BLaER1 treated with 17β-estradiol and CSF1 and Interleukin-3, amounts not matched to agents 10 nM and 100 nM (cell line): ENCODE results near the gene B3GNT8.
"Not testable (repeated sequence)": the region's sequence is repeated elsewhere in the genome, so short reads cannot be mapped to it uniquely, and the experiment has no call there.

Experiments used
- H3K27ac ChIP-seq, 11 experiments: shearing (Covaris generic); formaldehyde crosslinking; 2 replicates each; pipeline ENCODE4 v1.8.1; 2022
- H3K27me3 ChIP-seq, 11 experiments: shearing (Covaris generic); formaldehyde crosslinking; 2 replicates each; pipeline ENCODE4 v1.8.1; 2022
- H3K36me3 ChIP-seq, 11 experiments: shearing (Covaris generic); formaldehyde crosslinking; 2 replicates each; pipeline ENCODE4 v1.8.1; 2022
- H3K4me1 ChIP-seq, 10 experiments: shearing (Covaris generic); formaldehyde crosslinking; 2 replicates each; pipeline ENCODE4 v1.8.1; 2022
- H3K4me2 ChIP-seq, 11 experiments: shearing (Covaris generic); formaldehyde crosslinking; 2 replicates each; pipeline ENCODE4 v1.8.1; 2022
- H3K4me3 ChIP-seq, 10 experiments: shearing (Covaris generic); formaldehyde crosslinking; 2 replicates each; pipeline ENCODE4 v1.8.1; 2022
- H3K9ac ChIP-seq, 11 experiments: shearing (Covaris generic); formaldehyde crosslinking; 2 replicates each; pipeline ENCODE4 v1.8.1; 2022
- H3K9me3 ChIP-seq, 11 experiments: shearing (Covaris generic); formaldehyde crosslinking; replicated peaks in 1 of 11; 2 replicates each; pipeline ENCODE4 v1.8.1; 2022
- H4K20me1 ChIP-seq, 11 experiments: shearing (Covaris generic); formaldehyde crosslinking; 2 replicates each; pipeline ENCODE4 v1.8.1; 2022
- Cebpa-rat ChIP-seq, 11 experiments: shearing (Covaris generic); IDR thresholded peaks; 2 replicates each; pipeline ENCODE4 v1.8.1; 2022

The B3GNT8 gene

DNA sequence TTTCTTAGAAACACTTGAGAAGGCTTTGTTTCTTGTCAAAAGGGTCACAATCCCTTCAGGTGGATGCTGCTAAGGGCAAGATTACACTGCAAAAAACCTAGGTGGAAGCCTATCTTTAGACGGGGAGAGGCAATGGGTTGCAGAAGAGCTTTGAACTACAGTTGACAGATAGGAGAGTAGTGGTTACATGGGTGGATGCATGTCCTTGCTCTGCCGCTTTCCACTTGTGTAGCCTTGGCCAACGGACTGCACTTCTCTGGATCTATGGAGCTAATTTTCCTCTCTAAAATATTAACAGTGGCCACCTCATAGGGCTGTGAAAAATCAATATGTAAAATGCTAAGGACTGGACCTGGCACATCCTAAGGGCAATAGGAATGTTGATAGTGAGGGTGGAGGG lies 28.6 kb downstream of the B3GNT8 start:
- Histone ChIP-seq H3K4me1 (peaks cover 44 to 76% (median 58%) of the 10 kb centered on the region in 10 experiments), H3K27ac (peak overlapping the region; percentile 93 to 98 (median 96); a peak in 21 of 22 replicates), H3K4me2 (peak overlapping the region; percentile 80 to 98 (median 89)), H3K27me3 (no peaks in the 10 kb centered on the region), H3K9ac (peak overlapping the region; percentile 86 to 97 (median 96)), H4K20me1 (peaks cover 0 to 22% (median 0%) of the 10 kb centered on the region in 11 experiments; a peak in 8 of 22 replicates), H3K9me3 (no peaks in the 10 kb centered on the region), H3K4me3 (peak overlapping the region; percentile 74 to 95 (median 91)), H3K36me3 (peaks cover 11 to 39% (median 20%) of the 10 kb centered on the region in 11 experiments; a peak in 16 of 22 replicates)
- no peak for TF ChIP-seq Cebpa-rat (IDR thresholded peaks at IDR 0.05)

DNA sequence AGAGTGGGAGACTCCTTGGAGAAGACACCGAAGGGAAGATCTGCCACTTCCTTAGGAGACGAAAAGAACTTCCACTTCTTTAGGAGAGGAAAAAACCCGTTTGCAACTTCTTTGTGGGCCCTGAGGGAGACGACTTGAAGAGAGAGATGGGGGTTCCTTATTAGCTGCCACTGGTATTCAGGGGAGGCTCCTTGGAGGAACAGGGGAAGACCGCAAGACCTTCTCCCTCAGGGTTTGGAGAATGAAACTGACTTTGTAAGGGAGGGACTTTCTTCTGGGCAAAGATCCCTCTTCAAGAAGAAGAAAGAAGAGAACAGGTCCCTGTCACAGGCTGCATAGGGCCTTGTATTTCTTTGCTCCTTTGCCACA lies 29.1 kb downstream of the B3GNT8 start:
- H3K4me1 ChIP-seq = peaks cover 44 to 76% (median 58%) of the 10 kb centered on the region in 10 experiments
- no peaks in the 10 kb centered on the region for H3K27me3 ChIP-seq
- H3K27ac ChIP-seq = peak overlapping the region; percentile 93 to 98 (median 96)
- TF ChIP-seq Cebpa-rat (IDR thresholded peaks at IDR 0.05) = no peak
- H3K4me3 ChIP-seq = peak overlapping the region; percentile 74 to 95 (median 91)
- H3K36me3 ChIP-seq = peaks cover 10 to 39% (median 16%) of the 10 kb centered on the region in 11 experiments; a peak in 18 of 22 replicates
- H4K20me1 ChIP-seq = peaks cover 0 to 28% (median 3%) of the 10 kb centered on the region in 11 experiments; a peak in 9 of 22 replicates
- H3K9me3 ChIP-seq = no peaks in the 10 kb centered on the region
- peak overlapping the region; percentile 80 to 98 (median 89) for H3K4me2 ChIP-seq
- peak overlapping the region; percentile 86 to 97 (median 96) for H3K9ac ChIP-seq

DNA sequence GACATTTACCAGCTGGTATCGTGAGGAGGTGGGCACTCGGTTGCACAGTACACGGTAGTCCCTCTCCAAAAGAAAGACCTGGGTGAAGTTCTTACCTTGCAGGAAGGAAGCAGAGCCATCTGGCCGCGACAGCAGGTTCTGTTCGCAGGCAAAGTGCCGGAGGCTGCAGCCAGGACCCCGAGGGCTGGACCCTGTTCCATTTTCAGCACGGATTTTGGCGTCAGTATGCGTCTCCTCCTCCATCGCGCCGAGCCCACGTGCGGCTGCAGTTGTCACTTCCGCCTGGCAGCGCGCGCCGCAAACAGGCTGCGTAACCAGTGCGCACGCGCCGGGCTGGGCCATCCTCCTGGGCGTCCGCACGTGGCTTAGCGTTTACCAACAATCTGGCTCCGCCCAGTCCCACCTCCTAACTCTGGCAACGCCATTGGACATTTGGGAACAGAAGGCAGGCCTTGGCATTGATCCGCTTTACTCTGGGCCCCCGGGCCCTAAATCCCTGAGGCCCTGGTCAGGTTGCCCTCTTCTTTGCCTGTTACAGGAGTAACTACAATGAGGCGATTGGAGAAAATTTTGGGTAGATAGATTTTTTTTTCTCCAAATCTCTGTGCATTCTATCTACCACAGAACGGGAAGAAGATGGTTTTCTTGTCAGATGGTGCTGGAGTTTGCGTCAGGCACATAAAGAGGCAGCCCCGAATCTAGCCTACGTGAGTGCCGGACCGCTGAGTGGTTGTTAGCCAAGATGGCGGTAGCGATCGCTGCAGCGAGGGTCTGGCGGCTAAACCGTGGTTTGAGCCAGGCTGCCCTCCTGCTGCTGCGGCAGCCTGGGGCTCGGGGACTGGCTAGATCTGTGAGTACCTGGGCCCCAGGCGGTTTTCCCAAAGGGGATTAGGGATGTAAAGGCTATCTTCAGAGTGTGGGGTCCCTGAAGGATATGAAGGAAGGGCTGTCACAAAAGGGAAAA lies 29.8 kb downstream of the B3GNT8 start, which contains the start of the genes BCKDHA and EXOSC5:
Gene BCKDHA (plus strand): TSS at position 733 of the 964 bp plus-strand sequence. CDS start 10 bp downstream, at position 743.
Gene EXOSC5 (minus strand): TSS at position 274 of the 964 bp plus-strand sequence. CDS start 31 bp downstream, at position 243.
- peak within 1 kb of the TSS; percentile 80 to 98 (median 95) for H3K4me2 ChIP-seq

GRCh38 chr19:41395355-41395754 lies 31.8 kb downstream of the B3GNT8 start:
- Histone ChIP-seq H3K9ac (peak overlapping the region; percentile 31 to 97 (median 94); a peak in 19 of 22 replicates), H3K27ac (peak overlapping the region in 9 of 11 experiments; percentile 5 to 96 (median 33); a peak in 12 of 22 replicates), H3K4me1 (peaks cover 43 to 55% (median 50%) of the 10 kb centered on the region in 10 experiments), H3K4me3 (peak overlapping the region in 7 of 10 experiments; percentile 3 to 91 (median 86); a peak in 7 of 20 replicates), H3K36me3 (peaks cover 18 to 50% (median 35%) of the 10 kb centered on the region in 11 experiments), H4K20me1 (peaks cover 0 to 46% (median 9%) of the 10 kb centered on the region in 11 experiments; a peak in 9 of 22 replicates), H3K27me3 (no peaks in the 10 kb centered on the region), H3K4me2 (peak overlapping the region; percentile 80 to 98 (median 95)), H3K9me3 (no peaks in the 10 kb centered on the region)
- TF ChIP-seq Cebpa-rat (IDR thresholded peaks at IDR 0.05) = no peak

More for the DNA sequence above, 29.8 kb downstream of the B3GNT8 start, which contains the start of the genes BCKDHA and EXOSC5:
- H3K4me3 ChIP-seq = peak within 1 kb of the TSS; percentile 74 to 95 (median 91)
- H3K27ac ChIP-seq = peak within 1 kb of the TSS; percentile 93 to 98 (median 96)
- peaks cover 7 to 39% (median 21%) of the 10 kb centered on the region in 11 experiments; a peak in 18 of 22 replicates for H3K36me3 ChIP-seq
- H3K9ac ChIP-seq = peak within 1 kb of the TSS; percentile 86 to 97 (median 96)
- H3K4me1 ChIP-seq = peaks cover 43 to 73% (median 54%) of the 10 kb centered on the region in 10 experiments
- no peaks in the 10 kb centered on the region for H3K9me3 ChIP-seq
- no peak for TF ChIP-seq Cebpa-rat (IDR thresholded peaks at IDR 0.05)
- H3K27me3 ChIP-seq = no peaks in the 10 kb centered on the region
- H4K20me1 ChIP-seq = peaks cover 0 to 33% (median 9%) of the 10 kb centered on the region in 11 experiments; a peak in 10 of 22 replicates

DNA sequence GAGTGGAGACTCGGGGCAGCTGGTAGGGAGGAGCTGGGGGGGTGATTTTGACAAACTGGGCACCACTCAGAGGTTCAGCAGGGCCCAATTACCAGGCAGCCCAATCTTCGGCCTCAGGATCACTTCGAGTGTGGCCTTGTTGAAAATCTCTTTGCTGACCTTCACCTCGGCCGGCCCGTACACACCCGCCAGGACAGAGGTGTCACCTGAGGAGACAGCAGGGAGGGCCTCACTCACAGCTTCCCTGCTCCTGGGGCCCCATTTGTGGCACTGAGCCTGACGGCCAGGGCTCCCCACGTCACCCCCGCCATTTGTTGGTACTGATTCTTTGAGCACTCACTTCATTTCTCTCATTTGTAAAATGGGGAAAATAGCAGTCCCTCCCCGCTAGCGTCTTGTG lies 34.4 kb downstream of the B3GNT8 start:
- Histone ChIP-seq H3K27ac (0 out of 22 replicates have a peak overlapping the region, but pooled peaks of 1 of the 11 experiments have one; percentile 14), H3K4me2 (no peak overlapping the region), H3K9ac (peak overlapping the region in 1 of 11 experiments; percentile 4; a peak in 1 of 22 replicates), H3K9me3 (no peaks in the 10 kb centered on the region), H3K36me3 (peaks cover 29 to 75% (median 59%) of the 10 kb centered on the region in 11 experiments), H4K20me1 (peaks cover 0 to 49% (median 9%) of the 10 kb centered on the region in 11 experiments; a peak in 9 of 22 replicates), H3K27me3 (no peaks in the 10 kb centered on the region), H3K4me3 (no peak overlapping the region), H3K4me1 (peaks cover 24 to 36% (median 32%) of the 10 kb centered on the region in 10 experiments)
- TF ChIP-seq Cebpa-rat (IDR thresholded peaks at IDR 0.05) = no peak

- Histone ChIP-seq H3K4me1 (peaks cover 24 to 36% (median 32%) of the 10 kb centered on the region in 10 experiments), H3K9ac (no peak overlapping the region; a peak in 1 of 22 replicates), H3K27me3 (no peaks in the 10 kb centered on the region), H3K4me2 (no peak overlapping the region), H3K36me3 (peaks cover 36 to 87% (median 70%) of the 10 kb centered on the region in 11 experiments), H4K20me1 (peaks cover 0 to 49% (median 9%) of the 10 kb centered on the region in 11 experiments; a peak in 10 of 22 replicates), H3K4me3 (no peak overlapping the region), H3K9me3 (no peaks in the 10 kb centered on the region), H3K27ac (no peak overlapping the region)
- no peak for TF ChIP-seq Cebpa-rat (IDR thresholded peaks at IDR 0.05)
Observed at GRCh38 chr19:41391618-41392017, 35.6 kb downstream of the B3GNT8 start.

GRCh38 chr19:41386442-41386841 lies 40.7 kb downstream of the B3GNT8 start:
- no peak overlapping the region for H3K4me3 ChIP-seq
- no peak overlapping the region for H3K4me2 ChIP-seq
- no peak overlapping the region for H3K27ac ChIP-seq
- peaks cover 0 to 10% (median 0%) of the 10 kb centered on the region in 11 experiments; a peak in 6 of 22 replicates for H4K20me1 ChIP-seq
- TF ChIP-seq Cebpa-rat (IDR thresholded peaks at IDR 0.05) = no peak
- H3K27me3 ChIP-seq = no peaks in the 10 kb centered on the region
- no peaks in the 10 kb centered on the region for H3K9me3 ChIP-seq
- H3K4me1 ChIP-seq = peaks cover 0 to 15% (median 9%) of the 10 kb centered on the region in 10 experiments; a peak in 11 of 20 replicates
- peaks cover 62 to 100% (median 87%) of the 10 kb centered on the region in 11 experiments for H3K36me3 ChIP-seq
- peak overlapping the region in 1 of 11 experiments; percentile 26; a peak in 1 of 22 replicates for H3K9ac ChIP-seq

DNA sequence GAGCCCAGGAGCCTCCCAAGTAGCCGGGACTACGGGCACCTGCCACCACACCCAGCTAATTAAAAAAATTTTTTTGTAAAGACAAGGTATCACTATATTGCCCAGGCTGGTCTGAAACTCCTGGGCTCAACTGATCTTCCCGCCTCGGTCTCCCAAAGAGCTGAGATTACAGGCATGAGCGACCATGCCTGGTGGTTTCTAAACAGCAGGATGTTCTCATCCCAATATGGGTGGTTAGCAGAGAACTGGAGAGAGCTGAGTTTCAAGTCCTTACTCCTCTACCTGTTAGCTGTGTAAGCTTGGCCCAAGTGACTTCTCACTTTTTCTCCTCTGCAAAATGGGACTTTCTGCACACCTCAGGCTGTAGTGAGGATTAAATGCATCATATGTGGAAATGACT lies 42.8 kb downstream of the B3GNT8 start:
- TF ChIP-seq Cebpa-rat (IDR thresholded peaks at IDR 0.05) = no peak
- H3K4me1 ChIP-seq = peaks cover 12 to 27% (median 17%) of the 10 kb centered on the region in 10 experiments
- H3K4me2 ChIP-seq = peak overlapping the region in 3 of 11 experiments; percentile 2 to 34 (median 4); a peak in 4 of 22 replicates
- peak overlapping the region in 2 of 11 experiments; percentile 10 to 18; a peak in 1 of 22 replicates for H3K27ac ChIP-seq
- H3K36me3 ChIP-seq = peaks cover 47 to 86% (median 68%) of the 10 kb centered on the region in 11 experiments
- H3K4me3 ChIP-seq = no peak overlapping the region
- peaks cover 0 to 8% (median 0%) of the 10 kb centered on the region in 11 experiments; a peak in 4 of 22 replicates for H4K20me1 ChIP-seq
- H3K9ac ChIP-seq = peak overlapping the region in 4 of 11 experiments; percentile 3 to 29 (median 12); a peak in 3 of 22 replicates
- H3K27me3 ChIP-seq = no peaks in the 10 kb centered on the region
- no peaks in the 10 kb centered on the region for H3K9me3 ChIP-seq

DNA sequence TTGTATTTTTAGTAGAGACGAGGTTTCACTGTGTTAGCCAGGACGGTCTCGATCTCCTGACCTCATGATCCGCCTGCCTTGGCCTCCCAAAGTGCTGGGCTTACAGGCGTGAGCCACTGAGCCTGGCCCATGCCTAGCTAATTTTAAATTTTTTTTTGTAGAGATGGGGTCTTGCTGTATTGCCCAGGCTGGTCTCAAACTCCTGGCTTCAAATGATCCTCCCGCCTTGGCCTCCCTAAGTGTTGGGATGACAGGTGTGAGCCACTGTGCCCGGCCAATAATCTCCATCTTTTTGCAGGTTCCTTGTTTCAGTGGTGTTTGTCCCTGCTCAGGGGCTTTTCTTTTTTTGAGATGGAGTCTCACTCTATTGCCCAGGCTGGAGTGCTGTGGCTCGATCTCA lies 45.6 kb downstream of the B3GNT8 start:
- Histone ChIP-seq H3K4me1 (peaks cover 30 to 55% (median 45%) of the 10 kb centered on the region in 10 experiments), H3K36me3 (peaks cover 27 to 58% (median 40%) of the 10 kb centered on the region in 11 experiments)
- H3K4me3 ChIP-seq, H4K20me1 ChIP-seq, H3K4me2 ChIP-seq, H3K27me3 ChIP-seq, H3K27ac ChIP-seq, H3K9ac ChIP-seq, H3K9me3 ChIP-seq: not testable (repeated sequence)
